Measurements from ENCODE around the gene IMP4. TPM values are rescaled to one million over a fixed set of nuclear protein-coding genes. Genes with fewer than 3 reads are reported as not detected.
A peak's percentile ranks its signal among the peaks of the same experiment; 100 is the strongest.

The IMP4 gene
- total and polyA plus RNA-seq, 2 of the 13 experiments (the other 11 are each of a cell fraction or from before 2014, with no cell fraction given) = 142 to 158 TPM

GRCh38 chr2:130342533-130343275, at the start of gene IMP4 (continued):
- TF ChIP-seq ZBTB4 (CRISPR knock-in tag; IDR thresholded peaks at IDR 0.05; ENCODE audit: borderline replicate concordance) (peak; percentile 51; the same call in 1 of the 2 replicates), SP1 (IDR thresholded peaks at IDR 0.05) (no peak), SP1 (CRISPR knock-in tag; IDR thresholded peaks at IDR 0.05) (peak; percentile 79), RBM39 (IDR thresholded peaks at IDR 0.05; ENCODE audit: low read depth, low read length, poor library complexity, severe bottlenecking) (peak; percentile 44), PLRG1 (conservative IDR thresholded peaks at IDR 0.05) (no peak), MAF1 (CRISPR knock-in tag; IDR thresholded peaks at IDR 0.05; ENCODE audit: borderline replicate concordance) (peak; percentile 82; the same call in 1 of the 2 replicates), RXRA (CRISPR knock-in tag; IDR thresholded peaks at IDR 0.05) (no peak), PITX1 (CRISPR knock-in tag; IDR thresholded peaks at IDR 0.05) (no peak; the same call in 1 of the 2 replicates), MTF2 (CRISPR knock-in tag; IDR thresholded peaks at IDR 0.05; ENCODE audit: borderline replicate concordance) (0 out of 2 replicates have a peak, but pooled peaks have one; percentile 75), ZZZ3 (CRISPR knock-in tag; IDR thresholded peaks at IDR 0.05; ENCODE audit: borderline replicate concordance) (peak; percentile 65; the same call in 1 of the 2 replicates), MXD4 (CRISPR knock-in tag; IDR thresholded peaks at IDR 0.05) (peak; percentile 99), IKZF1 (IDR thresholded peaks at IDR 0.05) (no peak), SOX13 (IDR thresholded peaks at IDR 0.05) (no peak), SOX13 (CRISPR knock-in tag; conservative IDR thresholded peaks at IDR 0.05 in 1 of 2, IDR thresholded peaks at IDR 0.05 in 1 of 2) (peak in 1 of 2 experiments; percentile 46; a peak in 1 of 4 replicates), ZKSCAN8 (CRISPR knock-in tag; IDR thresholded peaks at IDR 0.05; ENCODE audit: borderline replicate concordance) (no peak; the same call in 1 of the 2 replicates)
- TF ChIP-seq, protein P1, sequence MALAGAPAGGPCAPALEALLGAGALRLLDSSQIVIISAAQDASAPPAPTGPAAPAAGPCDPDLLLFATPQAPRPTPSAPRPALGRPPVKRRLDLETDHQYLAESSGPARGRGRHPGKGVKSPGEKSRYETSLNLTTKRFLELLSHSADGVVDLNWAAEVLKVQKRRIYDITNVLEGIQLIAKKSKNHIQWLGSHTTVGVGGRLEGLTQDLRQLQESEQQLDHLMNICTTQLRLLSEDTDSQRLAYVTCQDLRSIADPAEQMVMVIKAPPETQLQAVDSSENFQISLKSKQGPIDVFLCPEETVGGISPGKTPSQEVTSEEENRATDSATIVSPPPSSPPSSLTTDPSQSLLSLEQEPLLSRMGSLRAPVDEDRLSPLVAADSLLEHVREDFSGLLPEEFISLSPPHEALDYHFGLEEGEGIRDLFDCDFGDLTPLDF (CRISPR knock-in tag; IDR thresholded peaks at IDR 0.05) = peak; percentile 16
- TF ChIP-seq, protein P2, sequence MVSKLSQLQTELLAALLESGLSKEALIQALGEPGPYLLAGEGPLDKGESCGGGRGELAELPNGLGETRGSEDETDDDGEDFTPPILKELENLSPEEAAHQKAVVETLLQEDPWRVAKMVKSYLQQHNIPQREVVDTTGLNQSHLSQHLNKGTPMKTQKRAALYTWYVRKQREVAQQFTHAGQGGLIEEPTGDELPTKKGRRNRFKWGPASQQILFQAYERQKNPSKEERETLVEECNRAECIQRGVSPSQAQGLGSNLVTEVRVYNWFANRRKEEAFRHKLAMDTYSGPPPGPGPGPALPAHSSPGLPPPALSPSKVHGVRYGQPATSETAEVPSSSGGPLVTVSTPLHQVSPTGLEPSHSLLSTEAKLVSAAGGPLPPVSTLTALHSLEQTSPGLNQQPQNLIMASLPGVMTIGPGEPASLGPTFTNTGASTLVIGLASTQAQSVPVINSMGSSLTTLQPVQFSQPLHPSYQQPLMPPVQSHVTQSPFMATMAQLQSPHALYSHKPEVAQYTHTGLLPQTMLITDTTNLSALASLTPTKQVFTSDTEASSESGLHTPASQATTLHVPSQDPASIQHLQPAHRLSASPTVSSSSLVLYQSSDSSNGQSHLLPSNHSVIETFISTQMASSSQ (IDR thresholded peaks at IDR 0.05; ENCODE audit: low read depth) = no peak
- TF ChIP-seq, protein P2 (CRISPR knock-in tag; IDR thresholded peaks at IDR 0.05; ENCODE audit: borderline replicate concordance) = peak; percentile 61; the same call in 1 of the 2 replicates
- TF ChIP-seq, protein P3, sequence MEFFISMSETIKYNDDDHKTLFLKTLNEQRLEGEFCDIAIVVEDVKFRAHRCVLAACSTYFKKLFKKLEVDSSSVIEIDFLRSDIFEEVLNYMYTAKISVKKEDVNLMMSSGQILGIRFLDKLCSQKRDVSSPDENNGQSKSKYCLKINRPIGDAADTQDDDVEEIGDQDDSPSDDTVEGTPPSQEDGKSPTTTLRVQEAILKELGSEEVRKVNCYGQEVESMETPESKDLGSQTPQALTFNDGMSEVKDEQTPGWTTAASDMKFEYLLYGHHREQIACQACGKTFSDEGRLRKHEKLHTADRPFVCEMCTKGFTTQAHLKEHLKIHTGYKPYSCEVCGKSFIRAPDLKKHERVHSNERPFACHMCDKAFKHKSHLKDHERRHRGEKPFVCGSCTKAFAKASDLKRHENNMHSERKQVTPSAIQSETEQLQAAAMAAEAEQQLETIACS (CRISPR knock-in tag; IDR thresholded peaks at IDR 0.05) = no peak
